ENCODE data around the gene LTN1.

DNA sequence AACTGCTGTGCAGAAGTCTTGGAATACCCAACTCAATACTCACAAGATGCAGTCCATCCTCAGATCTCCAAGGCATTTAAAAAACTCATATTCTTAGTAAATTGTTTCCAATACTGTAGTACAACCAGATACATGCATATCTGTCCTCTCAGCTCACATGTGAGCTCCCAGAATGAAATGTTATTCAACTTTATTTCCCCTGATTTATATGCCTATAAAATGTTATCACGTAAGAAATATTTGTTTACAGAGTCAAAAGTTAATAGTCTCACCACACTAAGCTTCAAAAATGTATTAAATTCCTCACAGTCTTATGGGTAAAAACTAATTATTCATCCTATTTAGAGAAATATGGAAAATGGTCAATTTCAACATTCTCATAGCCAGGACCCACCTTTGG is 56.6 kb downstream of the LTN1 start:
- TF ChIP-seq, protein P1, sequence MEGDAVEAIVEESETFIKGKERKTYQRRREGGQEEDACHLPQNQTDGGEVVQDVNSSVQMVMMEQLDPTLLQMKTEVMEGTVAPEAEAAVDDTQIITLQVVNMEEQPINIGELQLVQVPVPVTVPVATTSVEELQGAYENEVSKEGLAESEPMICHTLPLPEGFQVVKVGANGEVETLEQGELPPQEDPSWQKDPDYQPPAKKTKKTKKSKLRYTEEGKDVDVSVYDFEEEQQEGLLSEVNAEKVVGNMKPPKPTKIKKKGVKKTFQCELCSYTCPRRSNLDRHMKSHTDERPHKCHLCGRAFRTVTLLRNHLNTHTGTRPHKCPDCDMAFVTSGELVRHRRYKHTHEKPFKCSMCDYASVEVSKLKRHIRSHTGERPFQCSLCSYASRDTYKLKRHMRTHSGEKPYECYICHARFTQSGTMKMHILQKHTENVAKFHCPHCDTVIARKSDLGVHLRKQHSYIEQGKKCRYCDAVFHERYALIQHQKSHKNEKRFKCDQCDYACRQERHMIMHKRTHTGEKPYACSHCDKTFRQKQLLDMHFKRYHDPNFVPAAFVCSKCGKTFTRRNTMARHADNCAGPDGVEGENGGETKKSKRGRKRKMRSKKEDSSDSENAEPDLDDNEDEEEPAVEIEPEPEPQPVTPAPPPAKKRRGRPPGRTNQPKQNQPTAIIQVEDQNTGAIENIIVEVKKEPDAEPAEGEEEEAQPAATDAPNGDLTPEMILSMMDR (IDR thresholded peaks at IDR 0.05): no peak
- no peak for TF ChIP-seq POLR2A (IDR thresholded peaks at IDR 0.05)

Data from lower leg skin (tissue), 3 donors.